Measurements from ENCODE around the gene CLASP1. TPM values are rescaled to one million over a fixed set of nuclear protein-coding genes. Genes with fewer than 3 reads are reported as not detected.

CLASP1 gene
- total and polyA plus RNA-seq, 7 donors, result 2.4 to 117 (median 53.9) TPM

GRCh38 chr2:121338281-121338680, 311.0 kb downstream of the CLASP1 start:
- Histone ChIP-seq H3K4me1 (no peaks in the 10 kb centered on the region), H3K36me3 (peaks cover 5 to 45% (median 12%) of the 10 kb centered on the region in 4 donors), H3K9me3 (no peaks in the 10 kb centered on the region), H3K4me3 (no peak overlapping the region), H3K27me3 (no peaks in the 10 kb centered on the region), H3K27ac (no peak overlapping the region)
- TF ChIP-seq POLR2AphosphoS5 (IDR thresholded peaks at IDR 0.05), result no peak
- no peak for TF ChIP-seq POLR2A (IDR thresholded peaks at IDR 0.05)
- no peak for TF ChIP-seq CTCF (IDR thresholded peaks at IDR 0.05)
- DNase-seq, result peak; percentile 35
- intact Hi-C loops (cut with DNase I), result no loop called here
- 89 to 92% methylated on average over 20 of the region's 20 CpGs for WGBS, 2 donors

GRCh38 chr2:121336528-121337294, 312.6 kb downstream of the CLASP1 start:
- Histone ChIP-seq H3K36me3 (peaks cover 5 to 37% (median 12%) of the 10 kb centered on the region in 4 donors), H3K27ac (no peak overlapping the region), H3K4me3 (no peak overlapping the region), H3K27me3 (no peaks in the 10 kb centered on the region), H3K4me1 (no peaks in the 10 kb centered on the region), H3K9me3 (no peaks in the 10 kb centered on the region)
- peak; percentile 33 for DNase-seq
- no peak for TF ChIP-seq POLR2AphosphoS5 (IDR thresholded peaks at IDR 0.05)
- no peak for TF ChIP-seq CTCF (IDR thresholded peaks at IDR 0.05)
- TF ChIP-seq POLR2A (IDR thresholded peaks at IDR 0.05), result no peak
- 93 to 97% methylated on average over 18 of the region's 18 CpGs for WGBS, 2 donors
- intact Hi-C loops (cut with DNase I), result no loop called here

- Histone ChIP-seq H3K4me3 (no peak overlapping the region), H3K4me1 (no peaks in the 10 kb centered on the region), H3K27ac (no peak overlapping the region), H3K27me3 (no peaks in the 10 kb centered on the region), H3K9me3 (no peaks in the 10 kb centered on the region), H3K36me3 (peaks cover 2 to 27% (median 11%) of the 10 kb centered on the region in 4 donors)
- TF ChIP-seq POLR2AphosphoS5 (IDR thresholded peaks at IDR 0.05), result no peak
- no peak for TF ChIP-seq EP300 (IDR thresholded peaks at IDR 0.05)
- TF ChIP-seq POLR2A (IDR thresholded peaks at IDR 0.05), result no peak
- no peak for TF ChIP-seq CTCF (IDR thresholded peaks at IDR 0.05)
- peak; percentile 57 for DNase-seq
- intact Hi-C loops (cut with DNase I), result no loop called here
- 57 to 74% methylated on average over 22 of the region's 22 CpGs for WGBS, 2 donors
These were observed 313.7 kb downstream of the CLASP1 start for GRCh38 chr2:121335294-121336290.

GRCh38 chr2:121334581-121335293, 314.5 kb downstream of the CLASP1 start:
- TF ChIP-seq CTCF (IDR thresholded peaks at IDR 0.05) (no peak), POLR2A (IDR thresholded peaks at IDR 0.05) (no peak), POLR2AphosphoS5 (IDR thresholded peaks at IDR 0.05) (no peak), EP300 (IDR thresholded peaks at IDR 0.05) (no peak)
- Histone ChIP-seq H3K27me3 (no peaks in the 10 kb centered on the region), H3K9me3 (no peaks in the 10 kb centered on the region), H3K36me3 (peaks cover 0 to 18% (median 7%) of the 10 kb centered on the region in 4 donors), H3K4me3 (no peak overlapping the region), H3K27ac (no peak overlapping the region), H3K4me1 (no peaks in the 10 kb centered on the region)
- peak; percentile 47 for DNase-seq
- WGBS, 2 donors, result 55 to 77% methylated on average over 14 of the region's 14 CpGs
- intact Hi-C loops (cut with DNase I), result no loop called here

All from sigmoid colon (tissue), 7 donors.